ENCODE measurements around the gene YIPF6. TPM values are rescaled to one million over a fixed set of nuclear protein-coding genes. Genes with fewer than 3 reads are reported as not detected.

Gene YIPF6
- total RNA-seq, 1 experiment from 2014 or later: 61.3 TPM

GRCh38 chrX:68488657-68489056 lies 10.2 kb upstream of the YIPF6 start:
- intact Hi-C loops (cut with micrococcal nuclease; ENCODE audit: unreplicated experiment) (no loop called here), in situ Hi-C loops (cut with HindIII; ENCODE audit: low pct_unique_long_range_greater_than_20kb, low sequenced_read_pairs) (no loop called here)
- no peaks in the 10 kb centered on the region for H3K4me1 ChIP-seq (ENCODE audit: control insufficient read depth, insufficient read depth, low read length)
- DNase-seq (ENCODE audit: low read depth, low spot score) (no peak), ATAC-seq (0 out of 2 replicates have a peak, but pooled peaks have one; percentile 55)
- no peaks in the 10 kb centered on the region for H3K27me3 ChIP-seq (ENCODE audit: control insufficient read depth, insufficient read depth, low read length)
- BruUV-seq (replicated peaks): no TSS peak
- no peak overlapping the region for H3K4me3 ChIP-seq (ENCODE audit: low read depth in 2 of 2, low read length in 2 of 2)
- TF ChIP-seq SIN3A (IDR thresholded peaks at IDR 0.05; ENCODE audit: borderline replicate concordance, insufficient read depth, low read depth, low read length): no peak
- TF ChIP-seq POLR2AphosphoS5 (IDR thresholded peaks at IDR 0.05; ENCODE audit: low read depth, low read length): no peak
- TF ChIP-seq TCF7L2 (IDR thresholded peaks at IDR 0.05; ENCODE audit: low read depth, low read length): no peak
- TF ChIP-seq REST (IDR thresholded peaks at IDR 0.05; ENCODE audit: insufficient read depth in 1 of 2, low read depth in 2 of 2, low read length in 1 of 2): no peak
- TF ChIP-seq CTCF (IDR thresholded peaks at IDR 0.05): no peak
- H3K9me3 ChIP-seq (ENCODE audit: control insufficient read depth, insufficient read depth, low read depth, low read length): no peaks in the 10 kb centered on the region
- H3K36me3 ChIP-seq (ENCODE audit: control insufficient read depth, insufficient read depth, low read length): no peaks in the 10 kb centered on the region
- no peak overlapping the region for H3K27ac ChIP-seq (ENCODE audit: low read length)
- CTCF ChIA-PET: interaction anchor here (0.7 kb wide), 1 partner anchor 111 kb away, joined by 6 read pairs; no protein-coding TSS in a partner anchor
- POLR2A ChIA-PET: no interaction called here

GRCh38 chrX:68490644-68491043 lies 8.2 kb upstream of the YIPF6 start:
- Histone ChIP-seq H3K9me3 (ENCODE audit: control insufficient read depth, insufficient read depth, low read depth, low read length) (no peaks in the 10 kb centered on the region), H3K27me3 (ENCODE audit: control insufficient read depth, insufficient read depth, low read length) (no peaks in the 10 kb centered on the region), H3K4me3 (ENCODE audit: low read depth in 2 of 2, low read length in 2 of 2) (no peak overlapping the region), H3K27ac (ENCODE audit: low read length) (no peak overlapping the region), H3K36me3 (ENCODE audit: control insufficient read depth, insufficient read depth, low read length) (no peaks in the 10 kb centered on the region), H3K4me1 (ENCODE audit: control insufficient read depth, insufficient read depth, low read length) (no peaks in the 10 kb centered on the region)
- DNase-seq (ENCODE audit: low read depth, low spot score) (no peak), ATAC-seq (peak; percentile 96)
- intact Hi-C loops (cut with micrococcal nuclease; ENCODE audit: unreplicated experiment): loop anchor here (5.0 kb wide), 1 partner anchor 293 kb away; no protein-coding TSS in a partner anchor
- CTCF ChIA-PET: interaction anchor here (0.6 to 1.1 kb wide), 2 partner anchors 201 to 294 kb away, joined by 3 to 8 read pairs; no protein-coding TSS in a partner anchor
- POLR2A ChIA-PET: interaction anchor here (0.6 kb wide), 1 partner anchor 179 kb away, joined by 7 read pairs; no protein-coding TSS in a partner anchor
- in situ Hi-C loops (cut with HindIII; ENCODE audit: low pct_unique_long_range_greater_than_20kb, low sequenced_read_pairs): no loop called here
- TF ChIP-seq CTCF (IDR thresholded peaks at IDR 0.05) (peak; percentile 64), TCF7L2 (IDR thresholded peaks at IDR 0.05; ENCODE audit: low read depth, low read length) (no peak)
- BruUV-seq (replicated peaks): no TSS peak
